ENCODE results near the gene DTWD2.
A peak's percentile ranks its signal among the peaks of the same experiment; 100 is the strongest.

The DTWD2 gene

GRCh38 chr5:118987988-118988865 lies at the start of gene DTWD2:
DTWD2 (minus strand) TSS chr5:118988547; CDS start chr5:118988511, 36 bp downstream.
- TF ChIP-seq, protein P1, sequence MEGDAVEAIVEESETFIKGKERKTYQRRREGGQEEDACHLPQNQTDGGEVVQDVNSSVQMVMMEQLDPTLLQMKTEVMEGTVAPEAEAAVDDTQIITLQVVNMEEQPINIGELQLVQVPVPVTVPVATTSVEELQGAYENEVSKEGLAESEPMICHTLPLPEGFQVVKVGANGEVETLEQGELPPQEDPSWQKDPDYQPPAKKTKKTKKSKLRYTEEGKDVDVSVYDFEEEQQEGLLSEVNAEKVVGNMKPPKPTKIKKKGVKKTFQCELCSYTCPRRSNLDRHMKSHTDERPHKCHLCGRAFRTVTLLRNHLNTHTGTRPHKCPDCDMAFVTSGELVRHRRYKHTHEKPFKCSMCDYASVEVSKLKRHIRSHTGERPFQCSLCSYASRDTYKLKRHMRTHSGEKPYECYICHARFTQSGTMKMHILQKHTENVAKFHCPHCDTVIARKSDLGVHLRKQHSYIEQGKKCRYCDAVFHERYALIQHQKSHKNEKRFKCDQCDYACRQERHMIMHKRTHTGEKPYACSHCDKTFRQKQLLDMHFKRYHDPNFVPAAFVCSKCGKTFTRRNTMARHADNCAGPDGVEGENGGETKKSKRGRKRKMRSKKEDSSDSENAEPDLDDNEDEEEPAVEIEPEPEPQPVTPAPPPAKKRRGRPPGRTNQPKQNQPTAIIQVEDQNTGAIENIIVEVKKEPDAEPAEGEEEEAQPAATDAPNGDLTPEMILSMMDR (IDR thresholded peaks at IDR 0.05): peak; percentile 99
- no peak for TF ChIP-seq ZFX (IDR thresholded peaks at IDR 0.05; ENCODE audit: borderline replicate concordance)
- peak within 1 kb of the TSS; percentile 79 for H3K27ac ChIP-seq

GRCh38 chr5:119037496-119038215 lies 49.3 kb upstream of the DTWD2 start:
- no peak for TF ChIP-seq ZFX (IDR thresholded peaks at IDR 0.05; ENCODE audit: borderline replicate concordance)

DNA sequence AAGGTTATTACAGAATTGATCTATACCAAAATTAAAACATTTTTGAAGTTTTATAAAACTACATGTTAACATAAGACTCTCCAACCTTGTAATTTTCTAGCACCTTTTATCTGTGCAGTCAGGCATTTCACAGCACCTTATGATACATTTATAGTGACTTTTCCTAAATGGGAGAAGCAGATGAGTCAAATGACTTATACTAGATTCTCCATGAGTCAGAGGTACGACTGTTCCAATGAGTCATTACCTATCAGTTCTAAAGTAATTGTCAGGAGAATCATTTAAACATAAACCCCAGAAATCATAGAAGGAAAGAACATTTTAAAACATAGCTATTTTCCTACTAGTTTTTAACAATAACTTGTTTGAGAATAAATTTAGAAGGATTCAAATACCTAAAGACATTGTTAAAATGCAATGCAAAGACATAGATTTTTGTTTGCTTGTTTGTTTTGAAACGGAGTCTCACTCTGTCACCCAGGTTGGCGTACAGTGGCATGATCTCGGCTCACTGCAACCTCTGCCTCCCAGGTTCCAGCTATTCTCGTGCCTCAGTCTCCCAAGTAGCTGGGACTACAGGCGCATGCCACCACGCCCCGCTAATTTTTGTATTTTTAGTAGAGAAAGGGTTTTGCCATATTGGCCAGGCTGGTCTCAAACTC lies 47.9 kb upstream of the DTWD2 start:
- TF ChIP-seq, protein P1 (IDR thresholded peaks at IDR 0.05): no peak
- TF ChIP-seq ZFX (IDR thresholded peaks at IDR 0.05; ENCODE audit: borderline replicate concordance): no peak
- peak overlapping the region; percentile 93 for H3K27ac ChIP-seq

More at GRCh38 chr5:119037496-119038215, 49.3 kb upstream of the DTWD2 start:
- H3K27ac ChIP-seq: peak overlapping the region; percentile 93

DNA sequence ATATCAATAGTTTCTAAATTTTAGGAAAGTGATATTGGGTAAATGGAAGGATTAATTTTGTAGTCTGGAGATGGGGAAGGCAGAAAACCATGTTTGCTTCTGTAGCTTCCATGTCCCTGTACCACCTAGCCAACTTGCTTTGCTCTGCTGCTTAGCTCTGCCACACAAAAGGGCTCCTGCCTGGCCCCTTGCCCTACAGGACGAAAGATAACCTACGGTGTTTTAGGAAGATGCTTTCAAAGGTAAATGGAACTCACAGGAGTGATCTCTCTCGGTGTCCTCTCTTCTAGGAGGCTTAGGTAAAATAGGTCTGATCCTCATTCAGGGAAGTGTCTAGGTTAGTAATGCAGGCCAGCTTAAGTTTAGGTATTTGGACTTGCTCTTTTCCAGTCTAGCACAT lies 44.8 kb upstream of the DTWD2 start:
- TF ChIP-seq, protein P1 (IDR thresholded peaks at IDR 0.05): no peak
- no peak for TF ChIP-seq ZFX (IDR thresholded peaks at IDR 0.05; ENCODE audit: borderline replicate concordance)
- H3K27ac ChIP-seq: no peak overlapping the region

DNA sequence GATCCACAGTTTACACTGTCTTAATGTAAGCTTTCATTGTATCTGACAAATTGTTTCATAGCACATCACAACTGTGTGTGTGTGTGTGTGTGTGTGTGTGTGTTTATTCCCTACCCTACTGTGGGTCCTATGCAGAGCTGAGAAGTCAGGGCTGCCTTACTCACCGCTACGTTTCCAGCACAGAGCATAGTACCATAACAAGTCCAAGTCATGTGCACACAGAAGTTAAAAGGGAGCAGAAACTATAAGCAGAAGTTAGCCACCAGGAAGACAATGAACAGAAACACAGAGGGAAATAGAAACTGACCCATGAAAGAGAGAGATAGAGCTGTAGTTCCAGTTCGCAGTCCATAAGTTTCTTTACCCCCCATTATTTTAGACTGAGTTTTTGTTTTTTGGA lies 44.3 kb upstream of the DTWD2 start:
- TF ChIP-seq, protein P1 (IDR thresholded peaks at IDR 0.05): no peak
- TF ChIP-seq ZFX (IDR thresholded peaks at IDR 0.05; ENCODE audit: borderline replicate concordance): no peak
- no peak overlapping the region for H3K27ac ChIP-seq

GRCh38 chr5:119031905-119032304 lies 43.6 kb upstream of the DTWD2 start:
- TF ChIP-seq, protein P1 (IDR thresholded peaks at IDR 0.05): no peak
- no peak for TF ChIP-seq ZFX (IDR thresholded peaks at IDR 0.05; ENCODE audit: borderline replicate concordance)
- H3K27ac ChIP-seq: no peak overlapping the region
